ENCODE data around the gene ELP4.
"Not testable (repeated sequence)": the region's sequence is repeated elsewhere in the genome, so short reads cannot be mapped to it uniquely, and the experiment has no call there.

ELP4 gene, protein sequence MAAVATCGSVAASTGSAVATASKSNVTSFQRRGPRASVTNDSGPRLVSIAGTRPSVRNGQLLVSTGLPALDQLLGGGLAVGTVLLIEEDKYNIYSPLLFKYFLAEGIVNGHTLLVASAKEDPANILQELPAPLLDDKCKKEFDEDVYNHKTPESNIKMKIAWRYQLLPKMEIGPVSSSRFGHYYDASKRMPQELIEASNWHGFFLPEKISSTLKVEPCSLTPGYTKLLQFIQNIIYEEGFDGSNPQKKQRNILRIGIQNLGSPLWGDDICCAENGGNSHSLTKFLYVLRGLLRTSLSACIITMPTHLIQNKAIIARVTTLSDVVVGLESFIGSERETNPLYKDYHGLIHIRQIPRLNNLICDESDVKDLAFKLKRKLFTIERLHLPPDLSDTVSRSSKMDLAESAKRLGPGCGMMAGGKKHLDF

DNA sequence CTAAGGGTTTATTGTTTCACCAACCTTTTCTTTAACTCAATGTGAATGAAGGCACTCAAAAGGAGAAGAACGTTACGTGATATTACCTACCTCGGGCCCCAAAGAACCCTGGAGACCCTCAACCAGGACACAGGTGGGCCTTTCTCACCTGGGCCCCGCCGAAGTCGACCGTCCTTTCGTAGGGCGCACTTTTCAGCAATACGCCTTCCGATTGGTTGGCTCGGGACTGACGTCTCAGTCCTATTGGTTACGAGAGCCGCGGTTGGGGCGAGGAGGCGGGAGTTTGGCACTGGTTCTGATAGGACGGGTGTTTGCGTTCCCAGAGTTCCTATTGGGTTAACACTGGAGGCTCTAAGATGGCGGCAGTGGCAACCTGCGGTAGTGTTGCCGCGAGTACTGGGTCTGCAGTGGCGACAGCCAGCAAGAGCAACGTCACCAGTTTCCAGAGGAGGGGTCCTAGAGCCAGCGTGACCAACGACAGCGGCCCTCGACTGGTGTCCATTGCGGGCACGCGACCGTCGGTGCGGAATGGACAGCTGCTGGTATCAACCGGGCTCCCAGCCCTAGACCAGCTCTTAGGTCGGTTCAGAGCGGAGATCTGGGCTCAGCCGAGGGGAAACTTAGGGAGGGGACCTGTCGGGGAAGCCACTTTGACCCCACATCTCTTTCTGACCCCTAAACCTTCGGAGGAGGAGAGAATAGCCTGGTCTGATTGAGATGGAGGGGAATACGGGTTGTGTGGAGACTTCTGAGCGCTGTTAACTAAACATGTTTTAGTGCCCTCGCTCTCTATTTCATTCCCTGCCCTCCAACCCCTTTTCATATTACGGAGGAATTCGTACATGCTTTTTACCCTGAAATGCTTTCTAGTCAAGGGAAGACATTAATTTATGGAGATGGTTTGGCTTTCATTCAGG, at the start of gene ELP4, which contains the start of gene IMMP1L:
Gene ELP4, plus strand, starts transcription at position 339 of the 917 bp plus-strand sequence. Its CDS starts 18 bp downstream, at position 357.
Gene IMMP1L, minus strand, starts transcription at position 194 of the 917 bp plus-strand sequence. CDS start 46,346 bp downstream, outside the sequence.
- DNase-seq = peak; percentile 98

DNA sequence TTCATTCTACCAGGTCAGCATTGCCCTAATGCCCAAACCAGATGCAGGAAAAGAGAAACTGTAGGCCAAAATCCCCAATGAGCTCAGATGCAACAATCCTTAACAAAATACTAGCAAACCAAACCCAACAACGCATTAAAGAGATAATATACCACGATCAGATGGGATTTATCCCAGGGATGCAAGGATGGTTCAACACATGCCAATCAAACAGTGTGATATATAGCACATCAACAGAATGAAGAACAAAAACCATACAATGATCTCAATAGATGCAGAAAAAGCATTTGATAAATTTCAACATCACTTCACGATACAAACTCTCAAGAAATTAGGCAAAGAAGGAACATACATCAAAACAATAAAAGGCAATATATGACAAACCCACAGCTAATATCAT, 45.1 kb upstream of the ELP4 start:
- DNase-seq = no peak

DNA sequence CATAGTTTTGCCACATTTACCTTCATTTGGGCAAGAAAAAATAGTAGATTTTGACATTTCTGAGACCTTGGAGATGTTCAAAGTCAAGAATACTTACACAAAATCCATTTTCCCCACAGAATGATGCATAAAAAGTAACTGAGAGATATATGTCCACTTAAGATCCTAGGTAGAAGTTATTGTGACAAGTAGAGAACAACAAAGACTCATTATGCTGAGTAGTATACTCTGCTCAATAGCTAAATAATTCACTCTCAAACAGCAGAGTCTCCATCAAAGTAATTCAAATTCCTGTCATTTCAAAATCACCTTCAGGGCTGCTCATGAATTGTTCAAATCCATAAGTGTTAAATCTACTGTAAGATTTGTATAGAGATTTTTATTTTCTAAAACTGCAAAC, 35.5 kb upstream of the ELP4 start:
- no peak for DNase-seq

DNA sequence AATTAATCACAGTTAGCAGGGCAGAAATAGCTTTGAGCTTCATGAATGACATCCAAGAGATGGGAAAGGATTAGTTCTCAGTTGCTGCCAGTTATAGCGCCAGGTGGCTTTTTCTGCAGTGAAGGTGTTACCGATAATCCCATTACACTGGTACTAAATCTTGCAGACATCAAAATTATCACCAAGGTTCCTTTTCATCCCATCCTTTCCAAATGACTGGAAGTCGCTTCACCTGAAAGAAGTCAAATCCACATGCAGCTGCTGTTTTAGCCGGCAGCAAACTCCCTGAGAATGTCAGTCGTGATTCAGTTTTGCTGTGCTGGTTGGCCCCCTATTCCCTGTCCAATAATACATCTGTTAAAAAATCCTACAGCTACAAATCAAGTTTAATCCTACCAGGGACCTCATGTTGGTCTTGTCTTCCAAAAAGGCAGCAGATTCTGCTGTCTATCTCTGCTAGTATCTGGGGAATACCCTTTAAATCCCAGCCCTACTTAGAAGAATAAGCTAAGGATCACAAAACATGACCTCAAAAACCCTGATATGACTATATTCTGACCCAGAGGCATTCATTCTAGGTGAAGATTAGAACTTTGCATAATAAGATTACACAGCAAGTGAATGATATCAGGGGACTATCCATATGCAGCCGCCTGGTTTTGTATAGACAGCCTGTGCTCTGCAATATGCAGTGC, 31.9 kb upstream of the ELP4 start:
- DNase-seq = no peak

DNA sequence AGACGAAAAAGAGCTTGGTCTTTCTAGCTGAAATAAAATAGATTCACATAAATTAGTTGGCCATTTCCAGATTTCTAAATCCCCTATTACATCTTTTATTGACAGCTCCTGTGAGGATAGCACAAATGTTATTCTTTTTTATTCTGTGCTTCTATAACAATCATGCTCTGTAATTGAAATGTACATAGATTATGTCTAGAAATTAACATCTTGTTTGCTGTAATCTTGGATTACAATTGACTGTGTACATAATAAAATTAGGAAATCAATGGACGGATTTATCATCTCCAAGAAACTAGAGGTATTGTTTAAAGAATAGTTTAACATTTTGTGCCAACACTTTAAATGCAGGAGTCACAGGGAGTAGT, 31.4 kb upstream of the ELP4 start:
- no peak for DNase-seq

DNA sequence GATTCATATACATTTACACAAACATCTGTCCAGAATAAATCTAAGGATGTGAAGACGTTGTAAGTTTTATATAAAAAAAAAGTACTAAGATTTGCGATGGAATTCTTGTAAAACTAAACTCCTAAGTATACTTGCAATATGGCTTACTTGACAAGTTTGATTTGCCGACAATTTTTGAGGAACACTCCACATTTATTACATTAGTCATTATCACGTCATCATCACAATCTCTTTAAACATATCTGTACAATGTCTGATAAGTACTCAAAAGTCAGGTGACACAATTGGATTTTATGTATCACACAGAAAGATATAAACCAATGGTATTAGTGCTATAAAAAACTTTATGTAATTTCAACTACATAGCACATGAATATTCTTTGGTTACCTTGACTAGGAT, 30.5 kb upstream of the ELP4 start:
- DNase-seq = no peak

DNA sequence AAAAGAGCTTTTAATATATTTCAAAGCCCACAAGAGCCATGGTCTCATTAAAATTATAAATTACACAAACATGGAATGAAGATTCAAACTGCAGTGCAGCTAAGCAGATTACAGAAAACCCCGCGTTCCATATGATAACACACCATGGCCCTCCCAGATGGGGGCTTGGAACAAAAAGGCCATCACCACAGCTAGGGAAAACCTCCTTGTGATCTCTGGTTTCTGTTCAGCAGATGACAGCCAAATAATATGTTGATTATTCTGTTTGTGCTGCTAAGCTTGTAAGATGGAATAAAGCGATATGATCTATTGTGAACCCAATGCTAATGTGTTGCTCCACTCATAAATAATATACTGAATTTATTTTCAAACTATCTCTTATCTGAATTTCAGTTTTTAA, 28.6 kb upstream of the ELP4 start:
- no peak for DNase-seq

DNA sequence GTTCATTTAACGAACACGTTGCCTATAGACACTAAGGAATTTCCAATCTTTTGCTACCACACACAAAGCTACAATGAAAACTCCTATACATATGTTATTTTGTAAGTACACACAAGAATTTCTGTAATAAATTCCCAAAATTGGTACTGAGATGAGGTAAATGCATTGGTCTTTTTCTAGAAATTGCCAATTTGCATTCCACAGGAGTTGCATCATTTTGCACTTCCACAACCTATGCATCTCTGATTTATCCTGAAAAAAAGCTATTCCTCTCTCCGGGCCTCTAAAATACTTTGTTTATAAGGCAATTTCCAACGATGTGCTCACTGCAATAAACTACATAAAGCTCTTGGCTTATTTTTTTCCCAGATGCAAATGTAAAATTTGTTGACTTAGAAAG, 25.1 kb upstream of the ELP4 start:
- DNase-seq = no peak

DNA sequence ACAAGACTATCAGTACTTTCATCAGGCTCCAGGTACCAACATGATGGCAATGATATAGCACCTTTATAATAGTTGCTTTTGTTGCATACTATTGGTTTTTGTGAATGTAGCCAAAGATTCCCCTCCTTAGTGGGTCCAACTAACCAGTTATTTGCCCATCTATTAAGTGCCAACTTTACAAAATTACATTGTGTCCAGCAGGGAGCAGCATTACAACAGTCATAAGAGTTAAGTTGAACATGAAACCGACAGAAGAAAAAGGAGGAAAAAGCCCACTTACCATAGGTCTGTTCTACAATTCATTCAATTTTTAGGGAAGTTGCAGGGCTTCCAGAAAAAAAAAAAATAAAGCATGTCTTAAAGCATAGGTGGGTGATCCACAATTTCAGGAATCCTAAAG, 21.7 kb upstream of the ELP4 start:
- peak; percentile 30 for DNase-seq

DNA sequence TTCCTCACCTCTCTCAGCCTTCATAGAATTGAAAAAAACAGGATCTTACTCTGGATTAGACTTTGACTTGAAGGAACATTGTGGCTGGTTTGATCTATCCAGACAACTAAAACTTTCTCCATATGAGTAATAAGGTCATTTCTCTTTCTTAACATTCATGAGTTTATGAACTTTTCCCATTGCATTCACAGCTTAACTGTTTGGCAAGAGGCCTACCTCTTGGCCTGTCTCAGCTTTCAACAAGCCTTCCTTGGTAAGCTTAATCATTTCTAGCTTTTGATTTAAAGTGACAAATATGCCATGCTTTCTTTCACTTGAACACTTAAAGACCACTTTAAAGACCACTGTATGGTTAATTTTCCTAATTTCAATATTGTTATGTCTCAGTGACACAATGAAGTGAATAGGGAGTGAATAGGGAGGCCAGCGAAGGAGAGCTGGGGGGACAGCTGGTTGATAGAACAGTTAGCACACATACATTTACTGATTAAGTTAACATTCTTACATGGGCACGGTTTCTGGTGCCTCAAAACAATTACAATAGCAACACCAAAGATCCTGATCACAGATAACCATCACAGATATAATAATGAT, 17.1 kb upstream of the ELP4 start:
- DNase-seq = no peak

DNA sequence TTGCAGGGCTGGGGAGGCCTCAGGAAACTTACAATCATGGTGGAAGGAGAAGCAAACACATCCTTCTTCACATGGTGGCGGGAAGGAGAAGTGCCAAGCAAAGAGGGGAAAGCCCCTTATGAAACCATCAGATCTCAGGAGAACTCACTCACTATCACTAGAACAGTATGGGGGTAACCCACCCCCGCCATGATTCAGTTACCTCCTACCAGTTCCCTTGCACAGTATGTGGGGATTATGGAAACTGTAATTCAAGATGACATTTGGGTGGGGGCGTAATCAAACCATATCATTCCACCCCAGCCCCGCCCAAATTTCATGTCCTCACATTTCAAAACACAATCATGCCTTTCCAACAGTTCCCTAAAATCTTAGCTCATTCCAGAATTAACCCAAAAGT, 16.3 kb upstream of the ELP4 start:
- no peak for DNase-seq

DNA sequence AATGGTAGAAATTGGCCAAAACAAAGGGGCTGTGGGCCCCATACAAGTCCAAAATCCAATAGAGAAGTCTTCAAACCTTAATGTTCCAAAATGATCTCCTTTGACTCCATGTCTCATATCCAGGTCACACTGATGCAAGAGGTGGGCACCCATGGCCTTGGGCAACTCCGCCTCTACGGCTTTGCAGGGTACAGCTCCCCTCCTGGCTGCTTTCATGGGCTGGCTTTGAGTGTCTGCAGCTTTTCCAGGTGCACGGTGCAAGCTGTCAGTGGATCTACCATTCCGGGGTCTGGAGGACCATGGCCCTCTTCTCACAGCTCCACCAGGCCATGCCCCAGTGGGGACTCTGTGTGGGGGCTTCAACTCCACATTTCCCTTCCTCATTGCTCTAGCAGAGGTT, 15.8 kb upstream of the ELP4 start:
- not testable (repeated sequence) for DNase-seq

DNA sequence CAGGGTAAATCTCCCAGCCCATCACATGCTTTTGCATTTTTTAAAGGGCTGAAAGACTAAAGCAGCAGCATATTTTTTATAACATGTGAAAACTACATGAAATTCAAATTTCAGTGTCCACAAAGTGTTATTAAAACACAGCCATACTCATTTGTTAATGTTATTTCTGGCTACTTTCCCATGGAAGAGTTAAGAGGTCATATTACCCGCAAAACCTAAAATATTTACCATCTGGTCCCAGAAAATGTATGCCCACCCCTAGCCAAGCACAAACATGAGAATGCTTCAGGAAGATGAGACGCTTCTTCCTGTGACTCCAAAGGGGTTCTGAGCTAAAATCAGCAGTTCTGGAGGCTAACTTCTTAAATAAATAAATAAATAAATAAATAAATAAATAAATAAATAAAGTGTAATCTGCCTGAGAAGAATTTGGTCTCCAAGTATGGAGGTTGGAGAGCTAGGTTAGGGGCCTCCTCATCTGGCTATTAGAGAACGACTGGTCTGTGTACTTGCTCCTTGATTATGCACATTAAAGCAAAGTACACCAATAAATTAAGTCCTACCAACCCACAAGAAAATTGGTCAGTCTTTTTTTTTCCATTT, 9.9 kb upstream of the ELP4 start:
- DNase-seq = no peak

DNA sequence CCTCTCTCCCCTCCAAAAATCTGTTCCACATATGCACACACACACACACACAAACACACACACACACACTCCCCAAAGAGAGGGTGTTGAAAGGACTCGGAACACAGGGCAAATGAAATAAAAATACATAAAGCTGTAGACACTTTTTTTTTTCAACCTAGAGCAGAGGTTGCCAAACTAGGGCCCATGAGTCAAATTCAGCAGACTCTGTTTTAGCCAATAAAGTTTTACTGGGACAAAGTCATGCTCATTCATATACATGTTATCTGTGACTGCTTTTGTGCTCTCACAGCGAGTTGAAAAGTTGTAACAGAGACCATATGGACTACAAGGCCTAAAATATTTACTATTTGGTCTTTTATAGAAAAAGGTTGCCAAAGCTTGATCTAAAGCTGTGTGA, 9.0 kb upstream of the ELP4 start:
- no peak for DNase-seq

DNA sequence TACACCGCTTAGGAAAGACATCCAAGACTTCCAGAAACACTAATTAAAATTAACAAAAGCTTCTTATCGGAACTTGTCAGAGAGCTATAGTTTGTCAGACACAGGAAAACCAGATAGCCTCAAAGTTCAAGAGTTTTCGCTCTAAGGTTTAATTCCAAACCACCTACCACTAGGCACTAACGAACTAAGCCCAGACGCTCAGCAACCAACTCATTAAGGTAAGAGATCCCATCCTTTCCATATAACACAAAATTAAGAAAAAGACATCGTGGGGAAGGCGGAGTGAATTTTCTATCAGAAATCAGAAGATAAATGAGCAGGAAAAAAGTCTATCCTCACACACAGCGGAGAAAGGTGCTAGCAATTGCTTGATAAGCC, 527 bp upstream of the ELP4 start:
- no peak for DNase-seq

DNA sequence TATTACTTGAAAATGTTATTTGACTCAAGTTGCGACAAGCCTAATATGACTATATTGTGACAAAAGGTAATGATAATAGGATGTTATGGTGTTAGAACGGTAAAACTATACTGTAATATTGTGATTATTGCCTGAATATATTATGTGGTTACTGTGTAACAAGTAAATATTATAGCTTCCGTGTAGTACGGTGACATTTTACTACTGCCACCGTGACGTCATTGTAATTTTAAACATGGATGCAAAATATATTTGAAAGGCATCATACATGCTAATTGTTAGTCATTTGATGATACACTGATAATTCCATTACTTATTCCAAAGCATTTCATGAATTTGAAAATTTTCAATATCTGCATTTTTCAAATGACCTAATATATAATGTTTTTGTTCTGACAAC, 2.5 kb downstream of the ELP4 start:
- no peak for DNase-seq

DNA sequence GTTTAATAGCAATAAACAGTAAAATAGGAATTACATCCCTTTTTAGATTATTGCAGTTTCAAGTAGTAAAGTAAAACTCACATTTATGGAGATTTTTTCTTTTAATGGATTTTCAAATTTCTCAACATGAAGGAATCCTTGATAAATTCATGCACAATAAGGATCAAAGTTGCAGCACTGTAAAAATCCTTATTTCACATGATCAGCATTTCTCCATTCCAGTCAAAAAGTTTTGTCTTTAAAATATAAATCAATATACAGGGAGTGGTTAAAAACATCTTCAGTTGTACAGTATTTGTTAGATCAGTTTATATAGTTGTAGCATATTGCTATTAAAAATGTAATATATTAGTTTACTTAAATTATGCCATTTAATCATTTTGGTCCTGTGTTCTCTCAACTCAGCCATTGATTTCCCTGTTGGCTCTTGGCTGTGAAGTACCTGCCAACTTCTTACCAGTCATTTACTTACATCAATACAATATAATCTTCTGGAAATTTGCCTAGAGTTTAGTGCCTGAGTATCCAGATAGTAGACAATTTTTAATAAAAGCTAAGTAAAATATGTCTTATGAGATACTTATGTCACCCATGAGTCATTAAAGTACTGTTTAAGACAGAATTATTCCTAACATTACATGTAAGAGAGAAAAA, 12.1 kb downstream of the ELP4 start:
- DNase-seq = no peak

DNA sequence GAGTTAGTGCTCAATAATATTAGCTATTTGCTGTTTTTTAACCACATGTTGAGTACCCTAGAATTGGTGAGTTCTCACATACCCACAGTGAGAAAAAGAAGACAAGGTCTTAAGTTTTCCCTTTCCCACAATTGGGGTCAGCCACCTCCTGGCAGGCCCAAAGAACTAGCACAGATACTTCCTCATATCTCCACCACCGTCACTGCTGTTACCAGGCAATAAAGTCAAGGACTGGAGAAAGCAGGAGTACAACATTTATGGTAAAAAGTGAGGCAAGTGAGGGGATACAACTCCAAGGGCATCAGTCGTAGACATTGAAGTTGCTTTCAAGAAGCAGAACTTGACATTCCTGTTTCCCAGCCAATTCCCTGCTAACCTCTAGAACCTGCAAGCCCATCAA, 19.6 kb downstream of the ELP4 start:
- DNase-seq = no peak

DNA sequence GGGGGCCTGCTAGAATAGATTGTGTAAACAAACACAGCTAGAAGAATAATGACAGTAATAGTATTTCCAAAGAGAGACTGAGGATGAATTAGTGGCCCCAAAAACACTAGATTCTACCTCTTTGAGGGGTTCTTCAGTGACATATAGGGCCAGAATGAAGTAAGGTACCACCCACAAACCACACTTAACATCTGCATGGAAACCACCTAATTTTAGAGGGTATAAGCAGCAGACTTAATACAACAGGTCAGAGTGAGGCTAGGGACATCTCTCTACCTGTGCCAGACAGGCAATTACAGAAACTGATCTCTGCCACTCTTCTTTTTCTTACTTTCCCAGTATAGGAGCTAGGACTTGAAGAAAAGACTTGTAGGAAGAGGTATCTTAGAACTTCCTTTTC, 20.1 kb downstream of the ELP4 start:
- DNase-seq = no peak

DNA sequence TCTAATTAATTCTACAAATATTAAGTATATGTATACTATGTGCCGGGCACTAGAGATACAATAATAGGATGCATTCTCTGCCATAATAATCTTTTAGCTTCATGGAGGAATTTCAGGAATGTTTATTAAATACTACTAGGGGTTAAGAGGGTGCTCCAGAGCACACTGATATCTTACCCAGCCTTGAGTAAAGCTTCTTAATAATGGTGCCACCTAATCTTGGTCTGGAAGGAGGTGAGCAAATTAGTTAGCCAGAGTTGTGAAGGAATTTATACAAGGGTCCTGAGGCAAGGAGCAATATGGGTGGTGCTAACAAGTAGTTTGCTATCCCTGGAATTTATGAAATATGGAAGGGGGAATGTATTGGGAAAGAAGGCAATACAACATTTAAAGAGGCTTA, 21.7 kb downstream of the ELP4 start:
- no peak for DNase-seq

DNA sequence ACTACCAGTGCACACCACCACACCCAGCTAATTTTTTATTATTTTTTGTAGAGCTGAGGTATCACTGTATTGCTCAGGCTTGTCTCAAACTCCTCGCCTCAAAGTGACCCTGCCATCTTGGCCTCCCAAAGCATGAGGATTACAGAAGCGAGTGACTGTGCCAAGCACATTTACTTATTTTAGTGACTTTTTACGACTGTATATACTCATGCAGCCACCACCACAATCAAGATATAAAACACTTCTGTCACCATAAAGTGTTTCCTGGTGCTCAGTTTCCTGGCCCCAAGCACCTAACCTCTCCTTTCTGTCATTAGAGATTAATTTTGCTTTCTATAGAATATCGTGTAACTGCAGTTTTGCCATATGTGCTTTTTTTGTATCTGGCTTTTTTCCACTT, 25.9 kb downstream of the ELP4 start:
- no peak for DNase-seq

DNA sequence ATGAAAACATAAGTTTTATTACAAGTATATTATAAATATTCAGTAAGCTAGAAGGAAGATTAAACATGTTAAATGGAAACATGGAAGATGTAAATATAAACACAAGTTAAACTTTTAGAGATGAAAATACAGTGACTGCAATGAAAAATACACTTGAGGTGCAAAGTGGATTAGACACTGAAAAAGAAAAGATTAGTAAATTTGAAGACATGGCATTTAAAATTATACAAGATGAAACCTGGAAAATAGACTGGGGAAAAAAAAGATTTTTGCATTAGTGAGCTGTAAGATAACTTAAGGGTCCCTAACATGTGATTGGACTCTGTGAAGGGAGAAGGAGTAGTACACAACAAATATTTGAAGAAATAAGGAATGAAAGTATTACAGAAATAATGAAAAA, 33.3 kb downstream of the ELP4 start:
- no peak for DNase-seq
